GM23248 (cell line): ENCODE data around the gene SLC6A20. TPM values are rescaled to one million over a fixed set of nuclear protein-coding genes. Genes with fewer than 3 reads are reported as not detected.

Experiments
- DNase-seq: peaks from one replicate; pipeline ENCODE4 v3.0.0-alpha.2; 2015
- H2AFZ ChIP-seq: fragments of 200-600 bp; sonication (generic); 2 replicates; pipeline ENCODE4 v1.6.1; 2016; ENCODE audit warnings: antibody characterized with exemption
- H3F3A ChIP-seq: fragments of 200-600 bp; sonication (generic); 2 replicates; pipeline ENCODE4 v1.6.1; 2016; ENCODE audit warnings: mild to moderate bottlenecking, antibody characterized with exemption, mixed run types; ENCODE audit not compliant: insufficient read depth
- H3K27ac ChIP-seq: fragments of 200-600 bp; sonication (generic); 2 replicates; pipeline ENCODE4 v1.5.1; 2016; ENCODE audit warnings: mild to moderate bottlenecking
- H3K27me3 ChIP-seq: fragments of 200-600 bp; sonication (generic); replicated peaks from 2 replicates; pipeline ENCODE4 v1.6.1; 2016; ENCODE audit warnings: mild to moderate bottlenecking; ENCODE audit not compliant: insufficient read depth
- H3K36me3 ChIP-seq: fragments of 200-600 bp; sonication (generic); 2 replicates; pipeline ENCODE4 v1.6.1; 2016; ENCODE audit warnings: low read depth, mild to moderate bottlenecking
- H3K4me1 ChIP-seq: fragments of 200-600 bp; sonication (generic); 2 replicates; pipeline ENCODE4 v1.6.1; 2016; ENCODE audit warnings: mild to moderate bottlenecking; ENCODE audit not compliant: insufficient read depth
- H3K4me2 ChIP-seq: fragments of 200-600 bp; sonication (generic); one replicate; pipeline ENCODE4 v1.6.1; 2016; ENCODE audit warnings: mild to moderate bottlenecking; ENCODE audit not compliant: unreplicated experiment
- H3K4me3 ChIP-seq: fragments of 200-600 bp; sonication (generic); 2 replicates; pipeline ENCODE4 v1.5.1; 2016; ENCODE audit warnings: mild to moderate bottlenecking
- H3K79me2 ChIP-seq: fragments of 200-600 bp; sonication (generic); 2 replicates; pipeline ENCODE4 v1.6.1; 2016; ENCODE audit warnings: mild to moderate bottlenecking; ENCODE audit not compliant: insufficient read depth
- H3K9ac ChIP-seq: fragments of 200-600 bp; sonication (generic); 2 replicates; pipeline ENCODE4 v1.6.1; 2016; ENCODE audit warnings: mild to moderate bottlenecking
- H3K9me2 ChIP-seq: fragments of 200-600 bp; sonication (generic); 2 replicates; pipeline ENCODE4 v1.6.1; 2016; ENCODE audit warnings: mixed run types, mild to moderate bottlenecking, moderate library complexity; ENCODE audit not compliant: insufficient read depth
- H3K9me3 ChIP-seq: fragments of 200-600 bp; sonication (generic); one replicate; pipeline ENCODE4 v1.6.1; 2017; ENCODE audit warnings: low read depth
- H4K20me1 ChIP-seq: fragments of 200-600 bp; sonication (generic); 2 replicates; pipeline ENCODE4 v1.6.0; 2016; ENCODE audit not compliant: insufficient read depth
- EZH2 ChIP-seq: fragments of 200-600 bp; sonication (generic); IDR thresholded peaks from 2 replicates; pipeline ENCODE4 v1.6.1; 2018; ENCODE audit warnings: antibody characterized with exemption, mild to moderate bottlenecking; ENCODE audit not compliant: insufficient read depth, poor library complexity, severe bottlenecking
- EZH2phosphoT487 ChIP-seq: fragments of 200-600 bp; sonication (generic); IDR thresholded peaks from 2 replicates; pipeline ENCODE4 v1.6.1; 2018; ENCODE audit warnings: antibody characterized with exemption, moderate library complexity, mild to moderate bottlenecking, low read depth; ENCODE audit not compliant: insufficient read depth
- WGBS, 2 experiments: methylation state at CpG; one replicate each; pipeline ENCODE4 v1.1.6; 2015 to 2017; ENCODE audit warnings: low lambda C conversion rate in 2 of 2, low coverage in 1 of 2; ENCODE audit errors: missing lambda C conversion rate in 2 of 2; 5-methylcytosine and 5-hydroxymethylcytosine counted together
- in situ Hi-C: fragments of 300-500 bp; cut with MboI; formaldehyde crosslinking; loops from 2 replicates; pipeline ENCODE4 v1.15.0; 2020
- polyA plus RNA-seq: library from polyadenylated mRNA; unstranded; fragments of >200 nt; fragmentation: Nextera tagmentation; extraction: Ambion mirVana; gene quantifications from 2 replicates; pipeline ENCODE4 v1.2.1, GENCODE V29; 2016
- total RNA-seq: library from RNA; depleted of rRNA; stranded (reverse); fragments of >200 nt; shearing (Covaris generic); gene quantifications from 2 replicates; pipeline ENCODE4 v1.2.3, GENCODE V29; 2014

SLC6A20 gene
- total and polyA plus RNA-seq, 2 experiments from 2014 or later: not detected

DNA sequence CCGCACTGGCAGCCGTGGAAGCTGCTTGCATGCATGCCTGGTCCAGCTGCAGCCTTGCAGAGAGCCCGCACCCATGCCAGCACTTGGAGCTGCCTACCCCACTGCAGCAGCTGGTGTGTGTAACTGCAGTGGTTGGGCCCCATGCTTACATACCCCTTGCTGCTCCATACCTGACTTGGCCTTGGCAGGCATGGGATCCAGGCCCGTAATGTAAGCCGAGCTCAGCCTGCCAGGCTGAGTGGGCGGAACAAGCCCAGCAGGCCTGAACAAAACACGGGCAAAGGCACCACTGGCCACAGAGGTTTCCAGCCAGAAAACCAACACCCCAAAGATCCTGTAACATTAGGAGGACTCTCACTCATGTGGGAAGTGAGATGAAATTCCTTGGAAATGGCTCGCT, 48.3 kb downstream of the SLC6A20 start:
- no peak overlapping the region for H2AFZ ChIP-seq
- H3K27ac ChIP-seq: no peak overlapping the region
- TF ChIP-seq EZH2phosphoT487 (no peak), EZH2 (no peak)
- H3K9me3 ChIP-seq: no peaks in the 10 kb centered on the region
- no peak for DNase-seq
- no peaks in the 10 kb centered on the region for H3K4me1 ChIP-seq
- no peak overlapping the region for H3K4me2 ChIP-seq
- no peaks in the 10 kb centered on the region for H4K20me1 ChIP-seq
- H3K9me2 ChIP-seq: no peaks in the 10 kb centered on the region
- in situ Hi-C loops: no loop called here
- WGBS, 2 experiments: 89 to 91% methylated on average over 8 of the region's 8 CpGs
- H3K79me2 ChIP-seq: no peaks in the 10 kb centered on the region
- no peak overlapping the region for H3K4me3 ChIP-seq
- H3K9ac ChIP-seq: no peak overlapping the region
- H3F3A ChIP-seq: no peaks in the 10 kb centered on the region
- no peaks in the 10 kb centered on the region for H3K27me3 ChIP-seq
- peaks cover 16% of the 10 kb centered on the region; the same call in 1 of the 2 replicates for H3K36me3 ChIP-seq

GRCh38 chr3:45746777-45747622, 49.3 kb downstream of the SLC6A20 start:
- no peak for DNase-seq
- no peaks in the 10 kb centered on the region for H3F3A ChIP-seq
- H3K4me3 ChIP-seq: no peak overlapping the region
- H3K4me1 ChIP-seq: no peaks in the 10 kb centered on the region
- TF ChIP-seq EZH2phosphoT487: no peak
- TF ChIP-seq EZH2: no peak
- peaks cover 19% of the 10 kb centered on the region; the same call in 1 of the 2 replicates for H3K36me3 ChIP-seq
- H3K79me2 ChIP-seq: no peaks in the 10 kb centered on the region
- H3K27me3 ChIP-seq: no peaks in the 10 kb centered on the region
- H4K20me1 ChIP-seq: no peaks in the 10 kb centered on the region
- no peak overlapping the region for H3K27ac ChIP-seq
- H3K9ac ChIP-seq: no peak overlapping the region
- no peaks in the 10 kb centered on the region for H3K9me2 ChIP-seq
- H3K4me2 ChIP-seq: no peak overlapping the region
- no peaks in the 10 kb centered on the region for H3K9me3 ChIP-seq
- in situ Hi-C loops: no loop called here
- 94 to 95% methylated on average over 16 to 18 of the region's 18 CpGs for WGBS, 2 experiments
- H2AFZ ChIP-seq: no peak overlapping the region

GRCh38 chr3:45746165-45746776, 50.1 kb downstream of the SLC6A20 start:
- no peaks in the 10 kb centered on the region for H3K9me3 ChIP-seq
- H3K27me3 ChIP-seq: no peaks in the 10 kb centered on the region
- H3K36me3 ChIP-seq: peaks cover 27% of the 10 kb centered on the region
- no peak overlapping the region for H2AFZ ChIP-seq
- no peaks in the 10 kb centered on the region for H3K79me2 ChIP-seq
- no peaks in the 10 kb centered on the region for H3K4me1 ChIP-seq
- no peaks in the 10 kb centered on the region for H3K9me2 ChIP-seq
- no peaks in the 10 kb centered on the region for H4K20me1 ChIP-seq
- no peak overlapping the region for H3K4me2 ChIP-seq
- in situ Hi-C loops: no loop called here
- DNase-seq: no peak
- WGBS, 2 experiments: 91 to 92% methylated on average over 23 to 32 of the region's 32 CpGs
- no peak overlapping the region for H3K27ac ChIP-seq
- H3K4me3 ChIP-seq: no peak overlapping the region
- TF ChIP-seq EZH2 (no peak), EZH2phosphoT487 (no peak)
- H3K9ac ChIP-seq: no peak overlapping the region
- H3F3A ChIP-seq: no peaks in the 10 kb centered on the region

GRCh38 chr3:45742461-45743089, 53.8 kb downstream of the SLC6A20 start:
- Histone ChIP-seq H3K4me3 (no peak overlapping the region), H3K9me2 (no peaks in the 10 kb centered on the region), H4K20me1 (no peaks in the 10 kb centered on the region), H3K4me2 (no peak overlapping the region), H3K27me3 (no peaks in the 10 kb centered on the region), H3K9me3 (no peaks in the 10 kb centered on the region), H3K79me2 (no peaks in the 10 kb centered on the region), H3F3A (no peaks in the 10 kb centered on the region), H3K36me3 (peaks cover 56% of the 10 kb centered on the region), H3K27ac (no peak overlapping the region), H2AFZ (no peak overlapping the region), H3K4me1 (no peaks in the 10 kb centered on the region), H3K9ac (no peak overlapping the region)
- in situ Hi-C loops: no loop called here
- no peak for DNase-seq
- no peak for TF ChIP-seq EZH2
- 88 to 89% methylated on average over 4 of the region's 4 CpGs for WGBS, 2 experiments
